ENCODE results near the gene CRTAC1.

The CRTAC1 gene

GRCh38 chr10:97914171-97914836, 116.1 kb downstream of the CRTAC1 start:
- Mint-ChIP-seq H3K36me3 (no peaks in the 10 kb centered on the region), H3K27me3 (peaks cover 7% of the 10 kb centered on the region), H3K9me3 (ENCODE audit: low read depth) (no peaks in the 10 kb centered on the region), H3K27ac (no peak overlapping the region), H3K4me1 (ENCODE audit: low read depth) (peaks cover 4% of the 10 kb centered on the region), H3K4me3 (no peak overlapping the region)

- H3K4me1 Mint-ChIP-seq (ENCODE audit: low read depth): no peaks in the 10 kb centered on the region
These were observed 116.8 kb downstream of the CRTAC1 start for GRCh38 chr10:97913614-97914013.

GRCh38 chr10:97913193-97913592, 117.2 kb downstream of the CRTAC1 start:
- Mint-ChIP-seq H3K9me3 (ENCODE audit: low read depth) (no peaks in the 10 kb centered on the region), H3K4me3 (no peak overlapping the region), H3K27ac (no peak overlapping the region), H3K27me3 (peaks cover 5% of the 10 kb centered on the region), H3K4me1 (ENCODE audit: low read depth) (no peaks in the 10 kb centered on the region), H3K36me3 (no peaks in the 10 kb centered on the region)

More at GRCh38 chr10:97913614-97914013, 116.8 kb downstream of the CRTAC1 start:
- H3K9me3 Mint-ChIP-seq (ENCODE audit: low read depth): no peaks in the 10 kb centered on the region
- no peak overlapping the region for H3K27ac Mint-ChIP-seq
- no peak overlapping the region for H3K4me3 Mint-ChIP-seq
- H3K36me3 Mint-ChIP-seq: no peaks in the 10 kb centered on the region
- H3K27me3 Mint-ChIP-seq: peaks cover 7% of the 10 kb centered on the region

DNA sequence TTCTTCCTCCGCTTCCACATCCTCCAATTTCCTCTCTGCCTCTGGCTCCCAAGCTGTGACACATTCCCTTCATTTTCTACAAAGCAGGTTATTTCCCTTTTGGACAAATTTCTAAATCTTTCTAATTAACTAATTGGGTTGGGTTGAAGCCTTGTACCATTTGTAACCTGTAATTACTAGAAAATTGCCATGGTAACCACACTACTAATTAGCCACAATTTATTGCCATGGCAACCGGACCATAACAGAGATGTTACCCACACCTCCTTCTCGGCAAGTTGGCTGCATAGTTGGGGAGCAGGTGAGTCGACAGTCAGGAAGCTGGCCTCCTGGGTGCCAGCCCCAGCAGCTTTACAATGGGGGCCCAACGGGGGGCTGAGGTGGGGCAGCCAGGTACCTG, 119.2 kb downstream of the CRTAC1 start:
- Mint-ChIP-seq H3K36me3 (no peaks in the 10 kb centered on the region), H3K9me3 (ENCODE audit: low read depth) (no peaks in the 10 kb centered on the region), H3K4me3 (no peak overlapping the region), H3K27ac (no peak overlapping the region), H3K27me3 (peaks cover 5% of the 10 kb centered on the region), H3K4me1 (ENCODE audit: low read depth) (no peaks in the 10 kb centered on the region)

- Mint-ChIP-seq H3K4me1 (ENCODE audit: low read depth) (no peaks in the 10 kb centered on the region), H3K9me3 (ENCODE audit: low read depth) (no peaks in the 10 kb centered on the region), H3K36me3 (no peaks in the 10 kb centered on the region), H3K27me3 (peaks cover 1% of the 10 kb centered on the region), H3K27ac (no peak overlapping the region), H3K4me3 (no peak overlapping the region)
These were observed 119.8 kb downstream of the CRTAC1 start for GRCh38 chr10:97910661-97911060.

GRCh38 chr10:97907830-97908229, 122.6 kb downstream of the CRTAC1 start:
- Mint-ChIP-seq H3K36me3 (no peaks in the 10 kb centered on the region), H3K4me1 (ENCODE audit: low read depth) (no peaks in the 10 kb centered on the region), H3K4me3 (no peak overlapping the region), H3K27me3 (peaks cover 5% of the 10 kb centered on the region), H3K27ac (no peak overlapping the region), H3K9me3 (ENCODE audit: low read depth) (no peaks in the 10 kb centered on the region)

GRCh38 chr10:97907211-97907610, 123.2 kb downstream of the CRTAC1 start:
- no peak overlapping the region for H3K27ac Mint-ChIP-seq
- H3K4me1 Mint-ChIP-seq (ENCODE audit: low read depth): no peaks in the 10 kb centered on the region
- H3K9me3 Mint-ChIP-seq (ENCODE audit: low read depth): no peaks in the 10 kb centered on the region
- H3K36me3 Mint-ChIP-seq: no peaks in the 10 kb centered on the region
- H3K4me3 Mint-ChIP-seq: no peak overlapping the region
- H3K27me3 Mint-ChIP-seq: peaks cover 5% of the 10 kb centered on the region

DNA sequence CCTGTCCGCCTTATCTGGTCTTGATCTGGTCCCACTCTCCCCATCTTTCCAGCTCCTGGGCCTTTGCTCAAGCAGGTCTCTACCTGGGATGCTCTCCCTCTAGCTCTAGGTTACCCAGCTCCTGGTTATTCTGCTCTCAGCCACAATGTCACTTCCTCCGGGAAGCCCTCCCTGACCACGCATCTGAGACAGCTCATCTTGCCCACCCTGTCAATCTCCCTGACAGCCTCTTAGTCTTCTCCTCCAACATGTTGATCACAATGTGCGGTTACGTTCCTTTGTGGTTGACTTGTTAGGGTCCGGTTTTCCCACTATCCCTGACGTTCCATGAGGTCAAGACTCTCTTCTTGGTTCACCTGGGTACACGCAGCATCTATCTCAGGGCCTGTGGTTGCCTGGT, 125.1 kb downstream of the CRTAC1 start:
- no peaks in the 10 kb centered on the region for H3K36me3 Mint-ChIP-seq
- H3K4me1 Mint-ChIP-seq (ENCODE audit: low read depth): no peaks in the 10 kb centered on the region
- no peak overlapping the region for H3K4me3 Mint-ChIP-seq
- no peaks in the 10 kb centered on the region for H3K9me3 Mint-ChIP-seq (ENCODE audit: low read depth)
- peaks cover 5% of the 10 kb centered on the region for H3K27me3 Mint-ChIP-seq
- no peak overlapping the region for H3K27ac Mint-ChIP-seq

GRCh38 chr10:97904576-97904975, 125.8 kb downstream of the CRTAC1 start:
- no peak overlapping the region for H3K27ac Mint-ChIP-seq
- H3K9me3 Mint-ChIP-seq (ENCODE audit: low read depth): no peaks in the 10 kb centered on the region
- no peaks in the 10 kb centered on the region for H3K4me1 Mint-ChIP-seq (ENCODE audit: low read depth)
- no peak overlapping the region for H3K4me3 Mint-ChIP-seq
- H3K27me3 Mint-ChIP-seq: peaks cover 5% of the 10 kb centered on the region
- H3K36me3 Mint-ChIP-seq: no peaks in the 10 kb centered on the region

GRCh38 chr10:97904018-97904381, 126.4 kb downstream of the CRTAC1 start:
- H3K27ac Mint-ChIP-seq: no peak overlapping the region
- no peaks in the 10 kb centered on the region for H3K4me1 Mint-ChIP-seq (ENCODE audit: low read depth)
- H3K27me3 Mint-ChIP-seq: peaks cover 5% of the 10 kb centered on the region
- H3K9me3 Mint-ChIP-seq (ENCODE audit: low read depth): no peaks in the 10 kb centered on the region
- no peak overlapping the region for H3K4me3 Mint-ChIP-seq
- no peaks in the 10 kb centered on the region for H3K36me3 Mint-ChIP-seq

DNA sequence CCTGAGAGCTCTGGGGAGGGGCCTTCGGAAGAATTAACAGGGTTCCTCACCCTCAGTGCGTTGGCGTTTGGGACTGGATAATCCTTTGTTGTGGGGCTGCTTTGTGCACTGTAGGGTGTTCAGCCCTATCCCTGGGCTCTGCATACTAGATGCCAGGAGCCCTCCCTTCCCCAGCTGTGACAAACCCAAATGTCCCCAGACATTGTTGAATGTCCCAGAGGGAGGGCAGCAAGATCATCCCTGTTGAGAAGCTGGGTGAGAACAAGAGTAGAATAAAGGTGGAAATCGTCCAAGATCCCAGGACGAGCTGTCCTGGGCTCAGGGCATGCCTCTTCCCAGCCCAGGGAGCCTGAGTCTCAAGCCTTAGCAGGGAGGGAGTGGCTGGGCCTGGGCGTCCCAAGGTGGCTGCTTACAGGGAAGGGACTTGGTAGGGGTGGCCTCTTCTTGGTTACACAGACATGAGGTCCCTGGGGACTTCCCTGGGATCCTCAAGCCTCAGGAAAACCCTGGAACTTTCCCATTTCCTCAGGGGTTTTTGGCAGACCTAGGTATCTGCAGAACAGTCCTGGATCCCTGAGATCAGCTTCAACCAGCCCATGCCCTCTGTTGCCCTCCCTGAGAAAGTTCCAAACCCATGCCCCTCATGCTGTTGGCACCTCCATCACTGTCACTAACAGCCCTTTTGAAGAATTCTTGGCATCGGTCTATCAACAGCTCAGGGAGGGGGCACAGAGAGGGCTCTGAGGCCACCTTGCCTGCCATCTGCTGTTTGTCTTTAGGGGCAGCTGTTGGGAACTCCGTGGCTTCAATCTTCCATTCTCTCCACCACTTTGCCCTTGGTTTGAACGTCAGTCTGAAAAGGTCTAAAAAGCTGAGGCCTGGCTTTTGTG, 127.0 kb downstream of the CRTAC1 start:
- Mint-ChIP-seq H3K27ac (no peak overlapping the region), H3K4me1 (ENCODE audit: low read depth) (no peaks in the 10 kb centered on the region), H3K9me3 (ENCODE audit: low read depth) (no peaks in the 10 kb centered on the region), H3K36me3 (no peaks in the 10 kb centered on the region), H3K27me3 (peaks cover 5% of the 10 kb centered on the region), H3K4me3 (no peak overlapping the region)

GRCh38 chr10:97901381-97901780, 129.0 kb downstream of the CRTAC1 start:
- H3K9me3 Mint-ChIP-seq (ENCODE audit: low read depth): no peaks in the 10 kb centered on the region
- no peaks in the 10 kb centered on the region for H3K36me3 Mint-ChIP-seq
- no peak overlapping the region for H3K27ac Mint-ChIP-seq
- H3K27me3 Mint-ChIP-seq: peaks cover 3% of the 10 kb centered on the region
- H3K4me1 Mint-ChIP-seq (ENCODE audit: low read depth): no peaks in the 10 kb centered on the region
- H3K4me3 Mint-ChIP-seq: no peak overlapping the region

DNA sequence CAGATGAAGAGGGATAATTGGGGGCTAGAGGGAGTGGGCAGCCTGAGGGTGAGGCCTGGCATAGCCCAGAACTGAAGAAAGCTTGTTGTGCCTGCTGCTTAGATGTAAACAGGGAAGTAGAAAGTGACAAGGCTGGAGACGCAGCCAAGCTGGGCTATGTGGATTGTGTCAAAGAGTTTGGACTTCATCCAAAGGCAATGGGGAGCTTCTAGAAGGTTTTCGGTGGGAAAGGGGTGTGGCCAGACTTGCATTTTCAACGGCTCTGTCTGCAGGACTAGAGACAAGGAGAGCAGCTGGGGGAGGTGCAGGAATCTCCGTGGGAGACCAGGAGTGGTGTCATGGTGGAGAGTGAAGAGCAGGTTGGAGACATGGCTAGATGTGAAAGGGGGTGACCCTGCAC, 132.0 kb downstream of the CRTAC1 start:
- Mint-ChIP-seq H3K9me3 (ENCODE audit: low read depth) (no peaks in the 10 kb centered on the region), H3K27ac (no peak overlapping the region), H3K4me3 (no peak overlapping the region), H3K4me1 (ENCODE audit: low read depth) (no peaks in the 10 kb centered on the region), H3K36me3 (no peaks in the 10 kb centered on the region), H3K27me3 (peaks cover 2% of the 10 kb centered on the region)

GRCh38 chr10:97896756-97897358, 133.6 kb downstream of the CRTAC1 start:
- Mint-ChIP-seq H3K9me3 (ENCODE audit: low read depth) (no peaks in the 10 kb centered on the region), H3K4me1 (ENCODE audit: low read depth) (no peaks in the 10 kb centered on the region), H3K36me3 (no peaks in the 10 kb centered on the region), H3K4me3 (no peak overlapping the region), H3K27ac (no peak overlapping the region), H3K27me3 (peaks cover 2% of the 10 kb centered on the region)

DNA sequence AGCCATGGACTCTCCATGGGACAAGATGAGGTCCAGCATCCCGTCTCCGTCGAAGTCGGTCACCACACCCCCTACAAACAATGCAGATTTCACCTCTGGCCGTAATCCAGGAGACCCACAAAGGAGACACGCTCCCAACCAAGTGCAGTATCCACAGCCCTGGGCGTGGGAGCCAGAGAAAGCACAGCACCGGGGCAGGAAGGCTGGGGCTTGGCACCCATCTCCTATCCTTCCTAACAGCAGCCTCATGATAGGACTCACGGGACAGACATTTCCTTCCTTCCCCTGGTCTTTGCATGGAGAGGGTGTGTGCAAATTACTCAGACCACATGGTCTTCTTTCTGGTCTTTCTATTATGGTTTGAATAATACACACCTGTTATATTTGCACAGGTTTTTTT, 134.5 kb downstream of the CRTAC1 start:
- Mint-ChIP-seq H3K27ac (no peak overlapping the region), H3K36me3 (no peaks in the 10 kb centered on the region), H3K4me1 (ENCODE audit: low read depth) (no peaks in the 10 kb centered on the region), H3K4me3 (no peak overlapping the region), H3K9me3 (ENCODE audit: low read depth) (no peaks in the 10 kb centered on the region), H3K27me3 (peaks cover 2% of the 10 kb centered on the region)
